ENCODE measurements around the gene TRPC4AP.

TRPC4AP gene

DNA sequence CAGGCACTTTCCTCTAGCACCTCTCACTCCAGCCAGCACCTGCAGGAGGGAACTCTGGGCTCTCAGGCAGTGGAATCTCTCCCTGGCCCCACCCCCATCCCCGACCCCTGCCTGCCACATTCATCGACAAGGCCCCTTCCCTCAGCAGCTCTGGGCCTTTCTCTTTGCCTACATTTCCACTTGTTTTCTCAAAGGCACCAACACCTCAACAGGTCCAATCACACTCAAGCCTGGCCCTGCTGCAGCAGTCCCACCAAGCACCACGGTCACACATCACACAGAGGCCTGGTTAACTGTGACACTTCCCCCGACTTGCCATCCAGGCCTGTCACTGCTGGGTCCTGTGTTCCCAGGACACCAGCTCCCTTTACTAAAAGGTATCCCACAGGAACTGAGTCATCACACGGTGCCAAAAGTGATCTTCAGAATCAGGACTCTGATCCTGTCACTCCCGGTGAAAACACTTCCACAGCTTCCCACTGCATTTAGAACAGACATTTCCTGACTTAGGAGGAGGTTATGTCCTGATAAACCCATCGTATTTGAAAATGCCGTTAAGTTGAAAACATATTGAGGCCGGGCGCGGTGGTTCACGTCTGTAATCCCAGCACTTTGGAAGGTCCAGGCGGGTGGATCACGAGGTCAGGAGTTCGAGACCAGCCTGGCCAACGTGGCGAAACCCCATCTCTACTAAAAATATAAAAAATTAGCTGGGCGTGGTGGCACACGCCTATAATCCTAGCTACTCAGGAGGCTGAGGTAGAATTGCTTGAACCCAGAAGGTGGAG lies 82.0 kb downstream of the TRPC4AP start:
- Histone ChIP-seq H3K27me3 (no peaks in the 10 kb centered on the region), H3K36me3 (peaks cover 99% of the 10 kb centered on the region), H3K9me3 (no peaks in the 10 kb centered on the region), H3K4me1 (ENCODE audit: control insufficient read depth in 1 of 2, insufficient read depth in 1 of 2, low read depth in 1 of 2, low read length in 1 of 2) (no peaks in the 10 kb centered on the region), H3K27ac (no peak overlapping the region), H3K4me3 (ENCODE audit: low read depth in 1 of 2, low read length in 1 of 2) (no peak overlapping the region)
- TF ChIP-seq, protein P1, sequence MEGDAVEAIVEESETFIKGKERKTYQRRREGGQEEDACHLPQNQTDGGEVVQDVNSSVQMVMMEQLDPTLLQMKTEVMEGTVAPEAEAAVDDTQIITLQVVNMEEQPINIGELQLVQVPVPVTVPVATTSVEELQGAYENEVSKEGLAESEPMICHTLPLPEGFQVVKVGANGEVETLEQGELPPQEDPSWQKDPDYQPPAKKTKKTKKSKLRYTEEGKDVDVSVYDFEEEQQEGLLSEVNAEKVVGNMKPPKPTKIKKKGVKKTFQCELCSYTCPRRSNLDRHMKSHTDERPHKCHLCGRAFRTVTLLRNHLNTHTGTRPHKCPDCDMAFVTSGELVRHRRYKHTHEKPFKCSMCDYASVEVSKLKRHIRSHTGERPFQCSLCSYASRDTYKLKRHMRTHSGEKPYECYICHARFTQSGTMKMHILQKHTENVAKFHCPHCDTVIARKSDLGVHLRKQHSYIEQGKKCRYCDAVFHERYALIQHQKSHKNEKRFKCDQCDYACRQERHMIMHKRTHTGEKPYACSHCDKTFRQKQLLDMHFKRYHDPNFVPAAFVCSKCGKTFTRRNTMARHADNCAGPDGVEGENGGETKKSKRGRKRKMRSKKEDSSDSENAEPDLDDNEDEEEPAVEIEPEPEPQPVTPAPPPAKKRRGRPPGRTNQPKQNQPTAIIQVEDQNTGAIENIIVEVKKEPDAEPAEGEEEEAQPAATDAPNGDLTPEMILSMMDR (IDR thresholded peaks at IDR 0.05): no peak

DNA sequence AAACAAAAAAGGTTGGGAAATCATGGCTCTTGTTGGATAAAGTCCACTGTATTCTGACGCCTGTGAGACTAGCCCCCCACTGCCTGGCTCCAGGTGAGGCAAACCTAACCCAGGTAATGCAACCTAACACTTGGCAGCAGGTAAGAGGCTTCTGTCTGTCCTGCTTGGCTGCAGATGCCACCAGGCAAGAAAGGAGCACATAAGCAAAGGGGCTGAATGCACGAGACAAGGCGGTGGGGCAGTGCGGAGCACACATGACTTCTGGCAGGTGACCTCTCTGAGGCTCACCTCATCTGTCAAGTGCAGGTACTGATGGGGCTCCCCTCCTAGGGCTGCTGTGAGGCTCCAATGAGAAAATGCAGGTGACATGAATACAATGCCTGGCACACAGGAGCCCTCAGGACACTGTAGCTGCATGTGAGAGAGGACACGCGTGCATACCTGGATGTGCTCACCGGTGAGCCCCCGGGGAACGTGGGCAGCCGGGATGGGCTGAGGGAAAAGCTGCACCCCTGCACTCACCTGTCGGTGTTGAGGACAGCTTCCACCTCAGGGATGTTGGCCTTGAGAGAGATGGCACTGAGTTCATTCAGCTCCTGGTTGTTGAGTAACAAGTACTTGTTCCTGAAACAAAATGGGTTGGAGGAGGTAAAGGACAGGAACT lies 82.8 kb downstream of the TRPC4AP start:
- peaks cover 99% of the 10 kb centered on the region for H3K36me3 ChIP-seq

GRCh38 chr20:35008411-35009342 lies 83.9 kb downstream of the TRPC4AP start:
- peaks cover 100% of the 10 kb centered on the region for H3K36me3 ChIP-seq
- no peak overlapping the region for H3K4me3 ChIP-seq (ENCODE audit: low read depth in 1 of 2, low read length in 1 of 2)
- TF ChIP-seq, protein P1 (IDR thresholded peaks at IDR 0.05): no peak
- no peak overlapping the region for H3K27ac ChIP-seq
- no peaks in the 10 kb centered on the region for H3K4me1 ChIP-seq (ENCODE audit: control insufficient read depth in 1 of 2, insufficient read depth in 1 of 2, low read depth in 1 of 2, low read length in 1 of 2)
- H3K27me3 ChIP-seq: no peaks in the 10 kb centered on the region
- no peaks in the 10 kb centered on the region for H3K9me3 ChIP-seq

More for the DNA sequence above, 82.8 kb downstream of the TRPC4AP start:
- Histone ChIP-seq H3K4me1 (ENCODE audit: control insufficient read depth in 1 of 2, insufficient read depth in 1 of 2, low read depth in 1 of 2, low read length in 1 of 2) (no peaks in the 10 kb centered on the region), H3K9me3 (no peaks in the 10 kb centered on the region), H3K27ac (no peak overlapping the region), H3K27me3 (no peaks in the 10 kb centered on the region), H3K4me3 (ENCODE audit: low read depth in 1 of 2, low read length in 1 of 2) (no peak overlapping the region)
- TF ChIP-seq, protein P1 (IDR thresholded peaks at IDR 0.05): no peak

GRCh38 chr20:35007891-35008290 lies 84.7 kb downstream of the TRPC4AP start:
- TF ChIP-seq, protein P1 (IDR thresholded peaks at IDR 0.05): no peak
- no peak overlapping the region for H3K27ac ChIP-seq
- no peaks in the 10 kb centered on the region for H3K9me3 ChIP-seq
- H3K4me3 ChIP-seq (ENCODE audit: low read depth in 1 of 2, low read length in 1 of 2): no peak overlapping the region
- no peaks in the 10 kb centered on the region for H3K4me1 ChIP-seq (ENCODE audit: control insufficient read depth in 1 of 2, insufficient read depth in 1 of 2, low read depth in 1 of 2, low read length in 1 of 2)
- H3K36me3 ChIP-seq: peaks cover 100% of the 10 kb centered on the region
- H3K27me3 ChIP-seq: no peaks in the 10 kb centered on the region

DNA sequence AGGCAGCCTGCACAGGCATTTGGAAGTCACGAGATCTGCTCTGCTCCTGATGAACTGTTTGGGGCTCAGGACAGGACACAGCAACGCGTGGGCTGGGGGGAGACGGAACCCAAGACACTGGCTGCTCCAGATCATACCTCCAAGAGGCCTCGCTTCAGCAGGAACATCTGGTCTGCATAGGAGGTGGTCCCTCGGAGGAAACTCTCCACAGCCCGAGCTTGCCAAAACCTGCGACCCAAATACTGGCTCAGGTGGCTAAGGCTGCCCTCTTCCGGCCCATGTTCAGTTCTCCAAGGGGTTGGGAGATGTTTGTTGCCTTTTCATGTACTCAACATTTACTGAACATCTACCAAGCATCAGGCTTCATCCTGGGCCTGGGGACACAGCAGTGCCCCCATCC lies 85.2 kb downstream of the TRPC4AP start:
- Histone ChIP-seq H3K27me3 (no peaks in the 10 kb centered on the region), H3K36me3 (peaks cover 100% of the 10 kb centered on the region), H3K9me3 (no peaks in the 10 kb centered on the region), H3K27ac (no peak overlapping the region), H3K4me3 (ENCODE audit: low read depth in 1 of 2, low read length in 1 of 2) (no peak overlapping the region), H3K4me1 (ENCODE audit: control insufficient read depth in 1 of 2, insufficient read depth in 1 of 2, low read depth in 1 of 2, low read length in 1 of 2) (no peaks in the 10 kb centered on the region)
- TF ChIP-seq, protein P1 (IDR thresholded peaks at IDR 0.05): no peak
